ENCODE results near the gene NPY.

DNA sequence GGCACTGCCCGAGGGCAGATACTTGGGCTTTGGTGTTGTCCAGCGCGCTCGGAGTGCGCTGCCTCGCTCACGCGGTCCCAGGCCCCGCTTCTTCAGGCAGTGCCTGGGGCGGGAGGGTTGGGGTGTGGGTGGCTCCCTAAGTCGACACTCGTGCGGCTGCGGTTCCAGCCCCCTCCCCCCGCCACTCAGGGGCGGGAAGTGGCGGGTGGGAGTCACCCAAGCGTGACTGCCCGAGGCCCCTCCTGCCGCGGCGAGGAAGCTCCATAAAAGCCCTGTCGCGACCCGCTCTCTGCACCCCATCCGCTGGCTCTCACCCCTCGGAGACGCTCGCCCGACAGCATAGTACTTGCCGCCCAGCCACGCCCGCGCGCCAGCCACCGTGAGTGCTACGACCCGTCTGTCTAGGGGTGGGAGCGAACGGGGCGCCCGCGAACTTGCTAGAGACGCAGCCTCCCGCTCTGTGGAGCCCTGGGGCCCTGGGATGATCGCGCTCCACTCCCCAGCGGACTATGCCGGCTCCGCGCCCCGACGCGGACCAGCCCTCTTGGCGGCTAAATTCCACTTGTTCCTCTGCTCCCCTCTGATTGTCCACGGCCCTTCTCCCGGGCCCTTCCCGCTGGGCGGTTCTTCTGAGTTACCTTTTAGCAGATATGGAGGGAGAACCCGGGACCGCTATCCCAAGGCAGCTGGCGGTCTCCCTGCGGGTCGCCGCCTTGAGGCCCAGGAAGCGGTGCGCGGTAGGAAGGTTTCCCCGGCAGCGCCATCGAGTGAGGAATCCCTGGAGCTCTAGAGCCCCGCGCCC, at the start of gene NPY:
- TF ChIP-seq POLR2AphosphoS5 (IDR thresholded peaks at IDR 0.05; ENCODE audit: low read depth, low read length) (no peak), POLR2A (IDR thresholded peaks at IDR 0.05; ENCODE audit: low read depth, low read length) (no peak), TAF1 (IDR thresholded peaks at IDR 0.05; ENCODE audit: borderline replicate concordance, low read depth, low read length) (no peak)
